ENCODE results near the gene GIPC3. TPM values are rescaled to one million over a fixed set of nuclear protein-coding genes. Genes with fewer than 3 reads are reported as not detected.
A peak's percentile ranks its signal among the peaks of the same experiment; 100 is the strongest.
"Not testable (repeated sequence)": the region's sequence is repeated elsewhere in the genome, so short reads cannot be mapped to it uniquely, and the experiment has no call there.

GIPC3 gene
- total RNA-seq, 1 donor from 2014 or later, result 6.1 TPM

DNA sequence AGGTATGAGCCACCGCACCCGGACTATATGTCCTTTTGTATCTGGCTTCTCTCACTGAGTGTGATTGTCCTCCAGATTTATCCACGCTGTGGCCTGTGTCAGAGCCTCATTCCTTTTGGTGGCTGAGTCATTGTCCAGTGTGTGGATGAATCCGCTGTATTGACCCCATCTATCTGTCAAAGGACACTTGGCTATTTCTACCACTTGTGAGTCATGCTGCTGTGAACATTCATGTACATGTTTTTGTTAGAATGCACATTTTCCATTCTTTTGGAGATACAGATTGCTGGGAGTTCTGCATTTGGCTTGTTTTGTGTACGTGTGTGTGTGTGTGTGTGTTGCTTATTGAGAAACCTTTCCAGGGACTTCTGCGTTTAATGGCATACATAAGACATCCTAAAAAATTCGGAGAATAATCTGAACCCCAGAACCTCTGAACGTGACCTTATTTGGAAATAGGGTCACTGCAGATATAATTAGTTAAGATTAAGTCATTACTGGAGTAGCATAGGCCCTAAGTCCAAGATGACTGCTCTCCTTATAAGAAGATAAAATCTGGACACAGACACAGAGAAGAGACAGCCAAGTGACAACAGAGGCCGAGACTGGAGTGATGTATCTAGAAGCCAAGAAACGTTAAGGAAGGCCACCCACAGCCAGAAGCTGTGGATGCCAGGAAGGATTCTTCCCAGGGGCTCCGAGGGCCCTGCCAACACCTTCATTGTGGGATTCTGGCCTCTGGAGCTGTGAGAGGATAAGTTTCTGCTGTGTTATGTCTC lies 4.9 kb upstream of the GIPC3 start:
- DNase-seq (ENCODE audit: low spot score in 2 of 2), result no peak
- intact Hi-C loops (cut with DNase I), result no loop called here
- Histone ChIP-seq H3K27ac (peak overlapping the region; percentile 60 to 64), H3K36me3 (peaks cover 0 to 2% of the 10 kb centered on the region in 2 donors), H3K9me3 (no peaks in the 10 kb centered on the region), H3K4me3 (no peak overlapping the region), H3K27me3 (no peaks in the 10 kb centered on the region), H3K4me1 (peaks cover 3 to 17% of the 10 kb centered on the region in 2 donors)
- no peak for TF ChIP-seq CTCF (IDR thresholded peaks at IDR 0.05)

GRCh38 chr19:3581792-3582191 lies 3.5 kb upstream of the GIPC3 start:
- peaks cover 7 to 15% of the 10 kb centered on the region in 2 donors for H3K4me1 ChIP-seq
- H3K27me3 ChIP-seq; H3K4me3 ChIP-seq; DNase-seq (ENCODE audit: low spot score in 2 of 2); H3K9me3 ChIP-seq; H3K27ac ChIP-seq; H3K36me3 ChIP-seq; intact Hi-C loops (cut with DNase I): not testable (repeated sequence)

DNA sequence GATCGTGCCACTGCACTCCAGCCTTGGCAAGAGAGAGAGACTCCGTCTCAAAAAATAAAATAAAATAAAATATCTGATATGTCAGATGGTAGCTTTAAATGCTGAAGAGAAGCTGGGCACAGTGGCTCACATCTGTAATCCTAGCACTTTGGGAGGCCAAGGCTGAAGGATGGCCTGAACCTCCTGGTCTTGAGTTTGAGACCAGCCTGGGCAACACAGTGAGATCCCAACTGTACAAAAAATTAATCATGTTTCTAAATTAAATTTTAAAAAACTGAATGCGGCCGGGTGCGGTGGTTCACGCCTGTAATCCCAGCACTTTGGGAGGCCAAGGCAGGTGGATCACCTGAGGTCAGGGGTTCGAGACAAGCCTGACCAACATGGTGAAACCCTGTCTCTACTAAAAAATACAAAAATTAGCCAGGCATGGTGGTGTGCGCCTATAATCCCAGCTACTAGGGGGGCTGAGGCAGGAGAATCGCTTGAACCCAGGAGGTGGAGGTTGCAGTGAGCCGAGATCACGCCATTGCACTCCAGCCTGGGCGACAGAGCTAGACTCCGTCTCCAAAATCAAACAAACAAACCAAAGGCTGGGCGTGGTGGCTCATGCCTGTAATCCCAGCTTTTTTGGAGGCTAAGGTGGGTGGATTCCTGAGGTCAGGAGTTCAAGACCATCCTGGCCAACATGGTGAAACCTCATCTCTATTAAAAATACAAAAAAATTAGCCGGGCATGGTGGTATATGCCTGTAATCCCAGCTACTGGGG lies 1.1 kb upstream of the GIPC3 start:
- H3K9me3 ChIP-seq; H3K27ac ChIP-seq; H3K4me3 ChIP-seq; H3K27me3 ChIP-seq; intact Hi-C loops (cut with DNase I); H3K36me3 ChIP-seq; DNase-seq (ENCODE audit: low spot score in 2 of 2): not testable (repeated sequence)
- peaks cover 7 to 14% of the 10 kb centered on the region in 2 donors for H3K4me1 ChIP-seq

DNA sequence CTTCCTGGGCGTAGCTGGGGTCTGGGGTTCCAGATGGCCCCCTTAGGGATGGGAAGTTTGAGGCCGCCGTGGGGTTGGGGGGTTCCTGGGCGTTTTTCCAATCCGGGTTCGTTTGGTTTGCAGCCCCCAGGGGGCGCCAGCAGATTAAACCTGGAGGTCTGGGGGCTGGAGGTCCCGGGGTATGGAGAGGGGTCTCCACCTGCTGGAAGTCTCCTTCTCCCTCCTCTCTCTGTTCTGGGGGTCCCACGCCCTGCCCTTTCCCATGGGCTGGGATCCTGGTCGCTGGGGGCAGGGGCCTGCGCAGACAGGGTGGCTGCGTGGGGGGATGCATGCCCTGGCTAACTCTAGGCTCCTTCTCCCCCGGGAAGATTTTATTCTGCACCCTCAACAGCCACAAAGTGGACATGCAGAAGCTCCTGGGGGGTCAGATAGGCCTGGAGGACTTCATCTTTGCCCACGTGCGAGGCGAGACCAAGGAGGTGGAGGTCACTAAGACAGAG lies 899 bp downstream of the GIPC3 start:
- Histone ChIP-seq H3K36me3 (peaks cover 0 to 12% of the 10 kb centered on the region in 2 donors), H3K9me3 (no peaks in the 10 kb centered on the region), H3K4me1 (peaks cover 7 to 11% of the 10 kb centered on the region in 2 donors), H3K27ac (no peak overlapping the region), H3K27me3 (no peaks in the 10 kb centered on the region), H3K4me3 (peak overlapping the region; percentile 52 to 62)
- TF ChIP-seq CTCF (IDR thresholded peaks at IDR 0.05), result peak; percentile 48 to 79 (median 69)
- no peak for DNase-seq (ENCODE audit: low spot score in 2 of 2)
- intact Hi-C loops (cut with DNase I), result loop anchor here (1.0 kb wide), 1 partner anchor 32 kb away; no protein-coding TSS in a partner anchor

DNA sequence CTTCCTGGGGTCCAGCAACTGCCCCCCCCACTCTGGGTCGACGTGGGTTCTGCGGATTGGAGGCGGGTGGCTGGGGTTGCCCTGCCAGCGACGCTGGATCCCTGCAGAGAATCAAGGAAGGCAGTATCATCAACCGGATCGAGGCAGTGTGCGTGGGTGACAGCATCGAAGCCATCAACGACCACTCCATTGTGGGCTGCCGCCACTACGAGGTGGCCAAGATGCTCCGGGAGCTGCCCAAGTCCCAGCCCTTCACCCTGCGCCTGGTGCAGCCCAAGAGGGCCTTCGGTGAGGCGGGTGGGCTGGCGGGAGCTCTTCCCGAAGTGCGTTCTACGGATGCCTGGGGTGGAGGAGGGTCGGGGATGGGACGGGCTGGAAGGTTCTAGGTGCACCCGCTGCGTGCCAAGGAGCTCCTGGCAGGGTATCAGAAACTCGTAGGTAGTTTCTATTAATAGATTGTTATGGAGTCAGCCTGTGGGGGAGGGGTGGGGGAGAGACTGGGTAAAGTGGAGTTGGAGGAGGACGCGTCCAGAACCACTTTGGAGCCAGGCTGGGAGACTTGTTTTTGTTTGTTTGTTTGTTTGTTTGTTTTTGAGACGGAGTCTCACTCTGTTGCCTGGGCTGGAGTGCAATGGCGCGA lies 1.5 kb downstream of the GIPC3 start:
- TF ChIP-seq CTCF (IDR thresholded peaks at IDR 0.05), result no peak
- intact Hi-C loops (cut with DNase I), result loop anchor here (1.0 kb wide), 1 partner anchor 31 kb away; no protein-coding TSS in a partner anchor
- DNase-seq (ENCODE audit: low spot score in 2 of 2), result no peak
- no peaks in the 10 kb centered on the region for H3K27me3 ChIP-seq
- no peak overlapping the region for H3K4me3 ChIP-seq
- H3K9me3 ChIP-seq, result no peaks in the 10 kb centered on the region
- peaks cover 0 to 12% of the 10 kb centered on the region in 2 donors for H3K36me3 ChIP-seq
- peaks cover 7 to 11% of the 10 kb centered on the region in 2 donors for H3K4me1 ChIP-seq
- H3K27ac ChIP-seq, result no peak overlapping the region

DNA sequence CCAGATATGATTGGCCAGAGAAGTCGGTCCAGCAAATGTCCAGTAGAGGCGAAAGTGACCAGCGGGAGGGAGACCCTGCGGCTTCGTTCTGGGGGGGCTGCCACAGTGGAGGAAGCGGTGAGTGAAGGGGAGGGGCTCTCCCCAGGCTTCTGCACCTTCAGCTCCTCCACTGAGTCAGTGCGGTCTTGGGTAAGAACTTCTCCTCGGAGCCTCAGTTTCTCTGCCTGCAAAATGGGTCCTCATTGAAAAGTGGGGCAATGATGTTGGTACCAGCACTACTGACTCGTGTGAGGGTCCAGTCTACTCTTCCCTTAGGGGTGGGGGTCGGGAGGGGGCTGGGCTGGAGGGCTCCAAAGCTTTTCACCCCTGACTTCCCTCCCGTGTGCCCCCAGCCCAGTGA lies 4.2 kb downstream of the GIPC3 start:
- Histone ChIP-seq H3K27me3 (no peaks in the 10 kb centered on the region), H3K4me1 (peaks cover 7 to 11% of the 10 kb centered on the region in 2 donors), H3K4me3 (no peak overlapping the region), H3K9me3 (no peaks in the 10 kb centered on the region), H3K27ac (no peak overlapping the region), H3K36me3 (peaks cover 10 to 21% of the 10 kb centered on the region in 2 donors)
- TF ChIP-seq CTCF (IDR thresholded peaks at IDR 0.05), result no peak
- intact Hi-C loops (cut with DNase I), result loop anchor here (2.0 kb wide), 1 partner anchor 17 kb away; the partner anchor contains the start of gene TBXA2R
- DNase-seq (ENCODE audit: low spot score in 2 of 2), result no peak
